Brain pericyte (primary cell): ENCODE measurements around the gene FAM200A.
A peak's percentile ranks its signal among the peaks of the same experiment; 100 is the strongest.
"Not testable (repeated sequence)": the region's sequence is repeated elsewhere in the genome, so short reads cannot be mapped to it uniquely, and the experiment has no call there.

ENCODE experiments used
- DNase-seq: peaks from one replicate; pipeline ENCODE4 v3.0.0-alpha.2; 2012; ENCODE audit warnings: low read depth, low spot score

The FAM200A gene

GRCh38 chr7:99551767-99552463 is at the start of gene FAM200A:
FAM200A (minus strand) TSS chr7:99552114; CDS start chr7:99548407, 3,707 bp downstream.
- DNase-seq, result peak; percentile 62

- no peak for DNase-seq
These were observed 47.9 kb upstream of the FAM200A start for GRCh38 chr7:99599836-99600235.

- DNase-seq, result no peak
These were observed 46.0 kb upstream of the FAM200A start, which contains the start of gene TMEM225B for GRCh38 chr7:99597762-99598501. TMEM225B (plus strand) TSS chr7:99598267; CDS start chr7:99604389, 6,122 bp downstream.

- DNase-seq, result no peak
These were observed 44.6 kb upstream of the FAM200A start for GRCh38 chr7:99596408-99596955.

- DNase-seq, result no peak
These were observed 43.2 kb upstream of the FAM200A start for GRCh38 chr7:99594948-99595745.

- no peak for DNase-seq
These were observed 37.0 kb upstream of the FAM200A start for GRCh38 chr7:99588868-99589267.

- DNase-seq, result not testable (repeated sequence)
These were observed 28.9 kb upstream of the FAM200A start for GRCh38 chr7:99580778-99581332.

GRCh38 chr7:99579956-99580777 is 28.3 kb upstream of the FAM200A start:
- DNase-seq, result no peak

- no peak for DNase-seq
These were observed 27.5 kb upstream of the FAM200A start for GRCh38 chr7:99579281-99579955.

GRCh38 chr7:99576251-99576650 is 24.3 kb upstream of the FAM200A start:
- DNase-seq, result no peak

- no peak for DNase-seq
These were observed 21.3 kb upstream of the FAM200A start for GRCh38 chr7:99573257-99573656.

- DNase-seq, result no peak
These were observed 19.9 kb upstream of the FAM200A start for GRCh38 chr7:99571768-99572167.

GRCh38 chr7:99568770-99569169 is 16.9 kb upstream of the FAM200A start:
- not testable (repeated sequence) for DNase-seq

GRCh38 chr7:99563650-99564049 is 11.7 kb upstream of the FAM200A start:
- DNase-seq, result no peak

- DNase-seq, result peak; percentile 81
These were observed 10.9 kb upstream of the FAM200A start for GRCh38 chr7:99562832-99563231.

GRCh38 chr7:99562114-99562784 is 10.3 kb upstream of the FAM200A start:
- no peak for DNase-seq

GRCh38 chr7:99561737-99562051 is 9.8 kb upstream of the FAM200A start:
- no peak for DNase-seq

- DNase-seq, result no peak
These were observed 9.2 kb upstream of the FAM200A start for GRCh38 chr7:99560834-99561736.
